GM19395 (cell line): Measurements from ENCODE around the gene ENAH.
"Not testable (repeated sequence)": the region's sequence is repeated elsewhere in the genome, so short reads cannot be mapped to it uniquely, and the experiment has no call there.

Experiments
- ATAC-seq: cut with Tn5 transposase; IDR thresholded peaks from one replicate; pipeline ENCODE4 v1.9.1; 2021; ENCODE audit warnings: mild to moderate bottlenecking, moderate library complexity; ENCODE audit not compliant: unreplicated experiment

The ENAH gene

DNA sequence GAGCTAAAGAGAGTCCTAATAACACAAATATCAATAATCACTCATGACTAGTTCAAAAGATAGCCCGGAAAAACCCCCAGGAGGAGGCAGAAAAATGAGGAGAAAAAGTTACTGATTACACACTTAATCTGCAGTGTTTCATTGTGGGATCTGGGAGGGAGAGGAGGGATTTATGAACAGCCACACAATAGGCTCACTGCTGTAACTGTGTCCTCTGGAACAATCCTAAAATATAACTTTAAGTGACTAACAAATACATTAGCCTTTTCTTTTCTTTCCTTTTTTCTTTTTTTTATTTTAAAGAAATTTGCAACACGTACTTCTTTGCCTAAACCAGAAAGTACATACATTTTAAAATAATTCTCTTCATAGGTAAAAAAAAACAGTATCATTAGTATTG lies 118.8 kb downstream of the ENAH start:
- no peak for ATAC-seq

DNA sequence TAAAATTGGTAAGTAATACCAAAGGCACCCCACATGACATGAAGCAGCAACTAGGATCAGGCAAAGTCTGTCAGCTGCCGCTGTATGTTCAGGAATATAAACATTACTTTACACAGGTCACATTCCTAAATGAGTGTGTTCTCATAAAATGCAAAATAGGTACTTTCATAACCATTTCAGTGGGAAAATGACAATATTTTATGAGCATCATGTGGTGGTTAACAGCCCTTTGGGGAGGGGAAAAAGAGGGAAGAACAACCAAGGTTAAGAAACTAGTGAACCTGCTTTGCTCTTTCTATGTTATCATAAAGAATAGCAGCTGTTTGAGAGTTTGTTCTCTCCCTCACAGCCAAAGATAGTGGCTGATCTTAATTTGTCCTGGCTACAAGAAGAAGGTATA lies 119.7 kb downstream of the ENAH start:
- no peak for ATAC-seq

DNA sequence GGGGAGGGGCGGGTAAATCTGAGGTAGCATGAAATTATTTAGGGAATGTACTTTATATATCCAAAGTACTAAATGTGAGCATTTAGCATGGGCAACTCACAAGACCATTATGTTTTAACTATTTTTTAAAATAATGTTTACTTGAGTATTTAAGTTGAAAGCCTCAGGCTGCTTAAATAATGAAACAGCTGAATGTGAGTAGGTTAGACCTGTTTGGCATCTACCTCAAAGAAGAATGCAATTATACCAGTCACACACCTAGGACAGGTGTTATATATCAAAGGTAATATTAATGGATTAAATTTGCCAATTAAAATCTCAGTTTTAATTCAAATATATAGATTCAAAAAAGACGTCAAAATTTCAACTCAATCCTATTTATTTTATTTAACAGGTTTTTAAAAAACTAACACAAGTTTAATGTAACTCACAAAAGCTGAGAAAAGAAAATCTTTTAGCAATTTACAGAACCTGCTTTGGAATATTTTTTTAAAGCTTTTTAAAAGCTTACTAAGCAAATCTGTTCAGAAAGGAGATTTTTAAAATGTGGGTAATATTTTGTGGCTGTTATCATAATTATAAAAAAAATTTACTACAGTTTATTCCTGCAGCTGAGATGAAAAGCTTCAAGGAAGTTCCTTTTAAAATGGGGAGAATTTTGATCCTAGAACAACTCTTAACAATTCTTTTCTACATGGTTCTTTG lies 120.5 kb downstream of the ENAH start:
- no peak for ATAC-seq

DNA sequence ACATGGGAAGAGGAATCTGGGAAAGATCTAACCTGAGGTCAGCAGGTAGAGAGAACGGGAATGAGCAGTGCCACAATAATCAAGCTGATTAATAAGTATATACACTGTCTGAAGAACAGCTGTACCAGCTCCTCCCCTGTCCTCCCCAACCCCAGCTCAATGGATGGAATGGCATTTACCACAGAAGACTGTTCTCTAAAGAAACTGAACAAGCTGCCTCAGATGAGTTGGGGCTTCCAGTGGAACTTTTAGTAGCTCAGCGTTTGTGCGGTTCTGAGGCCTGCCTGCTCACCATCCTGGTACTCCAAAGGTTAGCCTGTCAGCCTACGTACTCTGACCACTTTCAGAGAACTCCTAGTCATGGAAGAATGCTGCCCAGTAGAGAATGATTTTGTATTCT lies 123.2 kb downstream of the ENAH start:
- ATAC-seq, result no peak

DNA sequence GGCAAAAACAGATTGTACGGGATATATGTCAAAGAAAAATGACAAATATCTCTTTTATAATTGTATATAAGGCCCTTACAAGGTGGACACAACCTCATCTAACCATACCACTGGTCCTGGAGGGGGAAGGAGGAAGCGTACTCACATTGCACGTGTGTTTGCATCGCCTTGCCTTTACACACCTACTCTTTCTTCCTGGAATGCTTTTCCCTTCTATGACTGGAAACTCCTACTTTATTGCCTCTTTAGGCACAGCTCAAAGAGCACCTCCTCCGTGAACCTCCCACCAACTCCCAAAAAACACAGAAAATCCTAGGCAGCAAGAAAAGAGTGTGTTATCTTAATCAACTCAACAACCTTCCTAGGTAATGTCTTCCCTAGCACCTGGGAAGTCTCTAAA lies 125.3 kb downstream of the ENAH start:
- no peak for ATAC-seq

DNA sequence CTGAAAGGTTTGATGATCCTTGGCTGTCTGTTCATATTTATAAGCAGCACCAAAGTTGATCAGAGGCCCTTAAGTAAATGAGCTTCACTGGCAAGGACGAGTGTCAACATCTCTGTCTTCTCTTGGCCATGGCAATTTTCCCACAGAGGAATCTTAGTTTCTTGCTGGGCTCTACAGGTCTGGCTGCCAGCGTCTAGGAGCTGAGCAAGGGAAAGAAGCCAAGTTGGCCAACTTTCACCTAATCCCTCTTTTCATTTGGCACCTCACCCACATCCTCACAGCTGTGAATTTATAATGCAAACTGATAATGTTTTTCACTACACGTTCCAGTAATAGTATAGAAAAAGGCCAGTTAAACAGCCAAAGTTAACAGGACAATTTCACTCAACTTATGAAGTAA lies 126.0 kb downstream of the ENAH start:
- no peak for ATAC-seq

DNA sequence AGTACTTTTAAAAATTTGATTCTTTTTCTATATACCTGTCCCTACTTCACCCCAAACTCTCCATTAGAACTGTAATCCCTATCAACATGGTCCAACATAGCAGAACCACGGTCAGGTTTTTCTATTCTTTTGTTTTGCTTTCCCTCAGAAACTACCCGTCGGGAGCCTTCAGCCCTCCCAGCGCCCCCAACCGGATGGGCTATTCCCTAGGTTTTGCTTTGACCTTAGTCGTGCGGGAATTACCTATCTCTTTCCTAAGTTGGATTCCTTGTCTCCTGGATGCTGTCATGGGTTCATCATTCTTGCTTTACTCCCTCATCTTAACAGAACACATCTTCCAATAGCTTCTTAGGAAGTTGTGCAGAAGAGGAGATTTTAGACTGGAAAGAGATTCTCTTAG lies 127.5 kb downstream of the ENAH start:
- no peak for ATAC-seq

DNA sequence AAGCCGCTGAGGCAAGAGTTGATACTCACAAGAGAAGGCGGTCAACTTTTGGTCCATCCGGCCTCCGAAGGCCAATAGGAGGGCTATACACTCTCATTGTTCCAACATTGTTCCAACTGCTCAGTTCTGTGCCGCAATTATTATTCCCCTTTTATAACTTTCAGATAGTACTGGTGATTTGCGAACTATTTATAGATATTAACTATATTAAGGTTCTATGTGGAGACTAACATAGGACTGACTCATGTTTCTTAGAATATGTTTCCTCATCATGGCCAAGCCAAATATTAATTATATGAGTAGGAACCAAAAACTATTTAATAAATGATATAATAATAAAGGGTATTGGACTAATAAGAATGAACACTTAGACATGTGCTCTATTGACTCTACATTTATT lies 128.4 kb downstream of the ENAH start:
- ATAC-seq, result no peak

DNA sequence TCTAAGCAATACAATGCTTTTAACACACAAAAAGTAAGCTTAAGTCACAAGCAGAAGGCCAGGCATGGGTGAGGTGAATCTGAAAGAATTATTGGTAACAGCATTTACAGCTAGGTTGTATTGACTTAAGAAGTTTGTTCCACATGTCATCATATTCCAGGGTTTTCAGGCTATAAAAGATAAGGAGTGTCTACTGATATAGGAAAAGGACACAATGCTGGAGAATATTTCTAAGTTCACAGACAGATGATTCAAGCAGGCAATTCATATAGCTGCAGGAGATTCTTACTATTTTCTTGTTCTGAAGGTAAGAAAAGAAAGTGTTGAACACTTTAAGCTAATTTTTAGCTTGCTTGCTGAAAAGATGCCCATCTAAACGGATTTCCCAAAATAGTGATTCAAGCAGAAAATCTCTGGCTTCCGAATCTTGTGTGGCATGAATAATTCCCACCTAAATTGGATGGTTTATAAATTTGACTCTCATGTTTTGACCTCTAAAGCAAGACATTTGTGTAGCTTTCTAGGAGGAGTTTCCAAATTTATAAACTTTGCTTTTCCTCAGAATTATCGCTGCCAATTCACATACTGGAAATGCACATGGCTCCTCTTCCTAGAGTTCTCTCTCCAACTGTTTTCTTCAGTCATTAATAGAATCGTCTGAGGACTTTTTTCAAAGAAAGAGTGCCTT lies 129.5 kb downstream of the ENAH start:
- no peak for ATAC-seq

DNA sequence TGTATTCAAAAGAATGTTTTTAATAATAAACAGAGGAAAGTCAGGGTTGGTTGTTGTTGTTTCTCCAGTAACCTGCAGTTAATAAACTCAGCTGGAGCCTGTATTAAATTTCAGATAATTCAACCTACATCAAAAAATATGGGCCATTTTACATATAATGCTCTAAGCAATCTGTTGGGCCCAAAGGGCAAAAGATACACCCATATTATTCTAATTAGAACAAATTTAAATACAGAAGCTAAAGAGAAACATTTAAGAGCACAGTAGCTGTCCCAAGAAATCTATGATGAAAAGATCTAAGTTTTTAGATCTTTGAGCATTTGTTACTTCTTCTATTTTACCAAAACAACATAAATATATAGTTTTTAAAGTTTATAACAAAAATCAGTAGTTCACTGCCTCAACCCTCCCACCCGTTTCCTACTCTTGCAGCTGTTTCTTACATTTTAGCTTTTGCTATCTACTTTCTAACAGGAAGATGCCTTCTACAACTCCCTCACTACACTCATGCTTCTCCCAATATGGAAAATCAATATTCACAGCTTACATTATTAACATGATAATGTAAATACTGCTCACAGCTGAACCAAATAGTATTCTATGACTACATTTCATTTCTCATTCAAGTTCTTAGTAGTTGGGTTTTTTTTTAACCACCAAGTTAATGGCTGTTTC lies 130.2 kb downstream of the ENAH start:
- no peak for ATAC-seq

DNA sequence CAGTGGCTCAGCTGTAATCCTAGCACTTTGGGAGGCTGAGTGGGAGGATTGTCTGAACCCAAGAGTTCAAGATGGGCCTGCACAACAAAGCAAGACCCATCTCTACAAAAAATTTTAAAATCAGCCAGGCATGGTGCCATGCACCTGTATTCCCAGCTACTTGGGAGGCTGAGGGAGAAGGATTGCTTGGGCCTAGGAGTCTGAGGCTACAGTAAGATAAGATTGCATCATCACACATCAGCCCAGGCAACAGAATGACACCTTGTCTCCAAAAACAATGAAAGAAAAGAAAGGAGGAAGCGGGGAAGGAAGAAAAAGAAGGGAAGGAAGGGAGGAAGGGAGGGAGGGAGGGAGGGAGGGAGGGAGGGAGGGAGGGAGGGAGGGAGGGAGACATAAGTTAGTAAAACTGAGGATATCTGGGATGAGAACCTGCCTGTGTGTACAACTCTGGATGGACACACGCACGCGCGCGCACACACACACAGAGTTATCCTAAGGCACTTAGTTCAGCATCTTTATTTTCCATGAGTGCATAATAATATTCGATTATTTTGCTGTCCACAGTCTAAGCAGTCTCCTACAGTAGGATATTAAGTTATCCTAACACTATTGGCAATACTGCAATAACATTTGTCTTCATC lies 132.2 kb downstream of the ENAH start:
- no peak for ATAC-seq

DNA sequence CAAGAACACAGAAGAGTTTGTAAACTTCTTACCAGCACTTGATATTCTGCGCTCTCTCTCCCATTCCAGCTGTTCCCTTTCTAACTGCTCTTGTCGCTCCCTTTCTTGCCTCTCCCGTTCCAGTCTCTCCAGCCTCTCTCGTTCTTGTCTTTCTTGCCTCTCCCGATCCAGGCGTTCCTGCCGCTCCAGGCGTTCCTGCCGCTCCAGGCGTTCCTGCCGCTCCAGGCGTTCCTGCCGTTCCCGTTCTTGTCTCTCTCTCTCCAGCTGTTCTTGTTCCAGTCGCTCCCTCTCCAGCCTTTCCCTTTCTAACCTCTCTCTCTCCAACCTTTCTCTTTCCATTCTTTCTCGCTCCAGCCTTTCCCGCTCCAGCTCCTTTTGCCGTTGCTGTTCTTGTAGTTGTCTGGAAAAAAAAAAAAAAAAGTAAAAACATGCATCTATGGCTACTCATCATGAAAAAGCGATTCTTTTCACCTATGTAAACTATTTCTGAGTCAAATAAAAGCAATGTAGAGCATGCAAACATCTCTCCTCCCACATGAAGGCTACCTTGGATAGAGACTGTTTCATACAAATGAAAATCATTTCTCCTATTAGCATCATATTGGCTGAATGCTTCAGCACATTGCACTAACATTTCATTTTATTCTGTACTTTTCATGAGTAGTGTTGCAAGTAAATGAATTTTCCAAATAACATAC lies 133.6 kb downstream of the ENAH start:
- ATAC-seq, result no peak

DNA sequence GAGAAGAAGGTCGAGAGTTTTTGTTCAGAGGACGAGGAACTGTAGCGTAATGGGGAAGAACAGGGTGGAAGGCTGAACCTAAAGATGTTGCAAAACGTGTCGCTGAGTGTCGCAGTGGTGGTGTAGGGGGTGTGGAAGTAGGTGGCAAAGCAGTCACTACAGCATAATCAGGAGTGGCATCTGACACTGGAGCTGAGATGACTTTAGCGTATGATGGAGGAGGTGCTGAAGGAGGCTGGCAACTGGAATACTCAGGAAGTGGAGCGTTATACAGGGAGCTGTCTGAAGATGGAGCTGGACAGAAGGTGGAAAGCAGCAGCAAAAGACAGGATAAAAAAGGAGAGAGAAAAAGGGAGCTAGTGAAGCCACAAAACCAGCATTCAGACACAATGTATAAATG lies 135.2 kb downstream of the ENAH start:
- ATAC-seq, result no peak

DNA sequence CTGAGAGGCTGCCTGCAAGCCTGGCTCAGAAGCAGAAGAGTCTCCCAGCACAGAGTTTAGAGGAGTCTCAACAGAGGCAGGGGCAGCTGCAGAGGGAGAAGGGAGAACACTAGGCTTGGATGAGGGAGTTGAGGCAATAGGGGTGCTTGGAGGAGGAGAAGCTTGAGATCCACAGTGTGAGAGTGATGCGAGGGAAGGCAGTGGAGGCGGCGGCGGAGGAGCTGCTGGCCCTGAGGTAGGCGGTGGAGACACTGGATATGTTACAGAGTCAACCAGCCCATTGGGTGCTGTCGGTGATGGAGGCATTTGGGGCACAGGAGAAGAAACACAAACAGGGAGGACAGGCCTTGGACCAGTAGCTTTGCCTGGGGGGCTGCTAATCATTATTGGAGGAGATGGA lies 135.7 kb downstream of the ENAH start:
- no peak for ATAC-seq

DNA sequence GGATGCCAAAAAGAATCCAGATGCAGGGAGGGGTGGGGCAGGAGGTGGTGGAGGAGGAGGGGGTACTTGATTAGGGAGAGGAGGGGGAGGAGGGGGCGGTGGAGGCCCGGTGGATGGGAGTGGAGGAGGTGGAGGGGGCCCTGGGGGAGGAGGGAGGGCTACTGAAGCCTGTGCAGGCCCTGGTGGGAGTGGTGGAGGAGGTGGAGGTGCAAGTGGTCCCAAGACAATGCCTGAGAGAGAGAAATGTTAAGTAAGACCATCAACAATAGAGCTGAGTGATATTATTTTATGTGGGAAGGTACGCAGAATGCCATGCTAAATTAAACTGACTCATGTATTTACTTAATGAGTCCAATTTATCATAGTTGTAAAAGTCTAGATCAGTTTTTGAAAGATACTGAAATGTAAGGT lies 138.2 kb downstream of the ENAH start:
- no peak for ATAC-seq

DNA sequence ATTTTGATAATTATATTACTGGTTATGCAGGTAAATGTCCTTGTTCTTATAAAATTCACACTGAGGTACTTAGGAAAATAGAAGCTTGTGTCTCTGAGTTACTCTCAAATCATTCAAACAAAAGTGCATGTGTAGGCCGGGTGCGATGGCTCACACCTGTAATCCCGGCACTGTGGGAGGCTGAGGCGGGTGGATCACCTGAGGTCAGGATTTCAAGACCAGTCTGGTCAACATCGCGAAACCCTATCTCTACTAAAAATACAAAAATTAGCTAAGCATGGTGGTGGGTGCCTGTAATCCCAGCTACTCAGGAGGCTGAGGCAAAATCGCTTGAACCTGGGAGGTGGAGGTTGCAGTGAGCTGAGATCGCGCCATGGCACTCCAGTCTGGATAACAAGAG lies 139.3 kb downstream of the ENAH start:
- ATAC-seq, result not testable (repeated sequence)

DNA sequence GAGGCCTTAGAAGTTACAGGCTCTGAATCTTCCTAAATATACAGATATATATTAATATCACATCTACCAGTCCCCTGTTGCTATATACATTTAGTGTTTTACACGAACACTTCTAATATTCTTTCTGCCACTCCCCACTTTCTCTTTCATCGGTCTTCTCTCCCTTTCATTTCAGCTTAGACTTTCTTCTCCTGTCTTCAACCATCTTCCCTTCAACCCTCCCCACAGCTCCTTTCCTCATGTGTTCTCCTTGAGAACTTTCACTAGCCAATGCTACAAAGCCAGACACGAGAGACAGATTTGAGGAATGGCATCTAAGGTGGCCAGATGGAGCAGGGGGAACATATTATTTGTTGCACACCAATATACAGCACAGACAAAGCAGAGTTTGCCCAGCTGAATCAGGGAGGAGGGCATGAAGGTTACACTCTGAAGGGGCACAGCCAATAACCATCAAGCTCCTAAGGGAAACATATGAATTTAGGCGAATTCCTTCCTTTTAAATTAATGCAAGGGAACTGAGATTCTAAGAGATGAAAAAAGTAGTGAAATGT lies 141.0 kb downstream of the ENAH start:
- ATAC-seq, result no peak

DNA sequence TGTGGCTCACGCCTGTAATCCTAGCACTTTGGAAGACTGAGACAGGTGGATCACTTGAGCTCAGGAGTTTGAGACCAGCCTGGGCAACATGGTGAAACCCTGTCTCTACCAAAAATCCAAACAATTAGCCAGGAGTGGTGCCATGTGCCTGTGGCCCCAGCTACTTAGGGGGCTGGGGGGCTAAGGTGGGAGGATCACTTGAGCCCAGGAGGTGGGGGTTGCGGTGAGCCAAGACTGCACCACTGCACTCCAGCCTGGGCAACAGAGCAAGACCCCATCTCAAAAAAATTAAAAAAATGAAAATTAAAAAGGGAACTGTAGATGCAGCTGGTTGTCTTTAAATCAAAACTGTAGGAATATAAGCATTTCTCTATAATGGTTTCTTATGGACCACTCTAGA lies 142.2 kb downstream of the ENAH start:
- ATAC-seq, result not testable (repeated sequence)

DNA sequence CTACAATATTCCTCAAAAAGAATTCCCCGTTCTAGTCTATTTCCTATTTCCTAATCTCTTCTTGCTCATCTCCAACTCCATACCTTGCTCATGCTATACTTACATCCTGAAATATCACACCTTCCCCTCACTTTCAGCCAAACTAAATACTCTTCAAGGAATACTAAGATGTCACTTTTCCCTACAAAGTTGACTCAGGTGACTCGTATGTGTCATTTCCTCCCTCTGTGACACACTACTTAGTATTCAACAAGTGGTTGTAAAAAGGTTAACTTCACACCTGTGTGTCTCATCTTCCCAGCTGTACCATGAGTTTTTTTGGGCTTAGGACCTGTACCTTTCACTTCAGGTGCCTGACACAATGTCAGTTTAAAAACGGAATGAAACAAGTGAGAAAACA lies 143.2 kb downstream of the ENAH start:
- no peak for ATAC-seq

DNA sequence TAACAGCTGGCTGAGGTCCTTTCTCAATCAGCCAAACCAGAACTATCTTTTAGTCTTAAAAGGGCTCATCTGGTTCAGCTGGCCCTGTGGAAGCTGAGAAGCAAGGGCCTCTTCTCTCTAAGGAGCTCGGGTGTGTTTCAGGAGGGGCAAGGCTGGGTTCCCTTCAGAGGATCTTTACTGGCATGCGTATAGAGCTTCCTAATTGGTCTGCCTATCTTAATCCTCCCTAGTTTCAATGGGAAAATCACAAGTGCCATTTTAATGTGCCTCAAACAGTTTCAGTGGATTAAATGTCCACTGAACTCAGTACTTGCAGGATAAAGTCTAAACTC lies 143.6 kb downstream of the ENAH start:
- ATAC-seq, result no peak
